22Rv1 (cell line): ENCODE data around the gene C6orf136.

ENCODE experiments used
- CTCF ChIP-seq: fragments of 450-650 bp; IDR thresholded peaks from 2 replicates; pipeline ENCODE4 v1.5.1; 2017; ENCODE audit warnings: mild to moderate bottlenecking
- ZFX ChIP-seq: fragments of 450-650 bp; IDR thresholded peaks from 2 replicates; pipeline ENCODE4 v1.6.1; 2017; ENCODE audit warnings: antibody characterized with exemption, borderline replicate concordance

DNA sequence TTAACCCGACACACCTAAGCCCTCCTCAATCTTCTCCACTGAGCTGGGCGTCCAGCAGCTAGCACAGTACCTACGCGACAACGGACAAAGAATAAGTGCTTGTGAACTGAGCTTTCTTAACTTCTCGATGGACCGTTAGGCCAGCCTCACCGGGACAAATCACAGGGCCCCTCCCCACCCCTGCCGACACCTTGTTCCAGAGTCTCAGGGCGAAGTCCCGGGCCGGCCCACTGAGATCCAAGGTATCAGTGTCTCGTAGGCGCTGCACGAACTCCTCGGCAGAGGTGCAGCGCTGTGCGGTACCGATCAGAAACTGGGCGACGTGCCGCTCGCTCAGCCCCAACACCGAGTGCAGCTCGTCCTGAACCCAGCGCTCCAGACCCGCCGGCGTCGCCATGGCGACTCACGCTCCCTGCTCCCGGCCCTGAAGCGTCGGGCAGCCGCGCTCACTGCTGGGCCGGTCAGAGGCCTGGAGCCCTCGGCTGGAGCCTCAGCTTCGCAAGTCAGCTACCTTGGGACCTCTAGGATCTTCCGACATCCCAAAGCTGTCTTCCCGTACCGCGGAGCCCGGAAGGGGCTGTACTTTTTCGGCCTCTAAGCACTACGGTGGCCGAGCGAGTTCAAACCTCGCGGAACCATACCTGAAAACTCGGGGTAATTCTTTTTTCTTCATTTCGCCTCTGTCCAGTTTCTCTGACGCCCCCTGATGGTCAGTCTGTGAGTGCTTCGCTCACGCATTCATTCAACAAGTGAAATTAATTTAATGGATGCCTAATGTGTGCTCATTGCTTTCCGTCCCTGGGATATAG is 25.7 kb downstream of the C6orf136 start, which contains the start of gene DHX16:
- TF ChIP-seq CTCF, result peak; percentile 89
- TF ChIP-seq ZFX, result no peak
